H1 (cell line): ENCODE measurements around the gene SLC26A9. TPM values are rescaled to one million over a fixed set of nuclear protein-coding genes. Genes with fewer than 3 reads are reported as not detected.

Experiments
- CTCF ChIA-PET: fragments of 300-600 bp; sonication (Branson Sonifier 250); formaldehyde crosslinking; loops from one replicate; lab custom pipeline; 2021; ENCODE audit not compliant: partially characterized antibody; lab: Charles Lee
- POLR2A ChIA-PET: fragments of 300-600 bp; sonication (Branson Sonifier 250); formaldehyde crosslinking; loops from one replicate; lab custom pipeline; 2021; ENCODE audit warnings: inconsistent platforms; ENCODE audit not compliant: partially characterized antibody; lab: Charles Lee
- DNase-seq, 2 experiments: peaks; one replicate each; pipeline versions ENCODE4 v3.0.0 to v3.0.0-alpha.2; 2010 to 2022; ENCODE audit warnings: low spot score in 2 of 2, low read depth in 1 of 2, mixed read lengths in 1 of 2
- FAIRE-seq: peaks from 2 replicates; lab custom pipeline; 2011; peaks lifted over from hg19 to GRCh38; lab: Jason Lieb, UNC
- H2AFZ ChIP-seq: 2 replicates; pipeline ENCODE4 v1.8.1; 2012; ENCODE audit warnings: low read length, inconsistent platforms
- H2AK5ac ChIP-seq: 2 replicates; pipeline ENCODE4 v1.6.1; 2013; ENCODE audit warnings: low read depth, low read length
- H2BK120ac ChIP-seq: replicated peaks from 2 replicates; pipeline ENCODE3; 2013; ENCODE audit warnings: low read depth, low read length, inconsistent platforms
- H2BK12ac ChIP-seq: 2 replicates; pipeline ENCODE4 v1.6.1; 2013; ENCODE audit warnings: low read depth, low read length
- H2BK15ac ChIP-seq: 2 replicates; pipeline ENCODE4 v1.6.1; 2013; ENCODE audit warnings: low read length
- H2BK20ac ChIP-seq: 2 replicates; pipeline ENCODE4 v1.6.1; 2013; ENCODE audit warnings: low read length
- H2BK5ac ChIP-seq: 2 replicates; pipeline ENCODE4 v1.6.1; 2013; ENCODE audit warnings: low read depth, low read length
- H3K14ac ChIP-seq: 2 replicates; pipeline ENCODE4 v1.6.1; 2013; ENCODE audit warnings: inconsistent platforms; ENCODE audit not compliant: insufficient read length
- H3K18ac ChIP-seq: 2 replicates; pipeline ENCODE4 v1.6.1; 2013; ENCODE audit warnings: low read length; ENCODE audit errors: extremely low read depth
- H3K23ac ChIP-seq: 2 replicates; pipeline ENCODE4 v1.6.1; 2013; ENCODE audit warnings: inconsistent platforms; ENCODE audit not compliant: insufficient read length
- H3K23me2 ChIP-seq: 2 replicates; pipeline ENCODE4 v1.6.1; 2013; ENCODE audit warnings: low read depth, low read length
- H3K27ac ChIP-seq: 2 replicates; pipeline ENCODE4 v1.6.1; 2011; ENCODE audit warnings: low read depth, low read length, inconsistent platforms
- H3K27me3 ChIP-seq, 4 experiments: replicated peaks in 1 of 4; 1 replicate in 1 of 4; 2 replicates in 3 of 4; pipeline versions ENCODE4 v1.6.1 to v1.8.1; 2011 to 2013; ENCODE audit warnings: low read length in 3 of 4, mild to moderate bottlenecking in 3 of 4, inconsistent platforms in 2 of 4, mixed read lengths in 2 of 4, moderate library complexity in 1 of 4; ENCODE audit not compliant: control insufficient read depth in 3 of 4, insufficient read depth in 3 of 4; ENCODE audit errors: extremely low read depth in 1 of 4
- H3K36me3 ChIP-seq, 4 experiments: 2 replicates each; pipeline versions ENCODE4 v1.6.1 to v1.8.1; 2011 to 2013; ENCODE audit warnings: mild to moderate bottlenecking in 4 of 4, low read length in 3 of 4, moderate library complexity in 2 of 4, control low read depth in 1 of 4, inconsistent platforms in 1 of 4; ENCODE audit not compliant: insufficient read depth in 4 of 4, control insufficient read depth in 2 of 4
- H3K4ac ChIP-seq: replicated peaks from 2 replicates; pipeline ENCODE3; 2013; ENCODE audit warnings: low read length, low read depth, mixed read lengths, inconsistent platforms; ENCODE audit not compliant: insufficient read length
- H3K4me1 ChIP-seq, 4 experiments: replicated peaks in 1 of 4; 1 replicate in 1 of 4; 2 replicates in 3 of 4; pipeline versions ENCODE4 v1.6.1 to v1.8.1; 2011 to 2013; ENCODE audit warnings: low read length in 3 of 4, inconsistent platforms in 2 of 4, mixed read lengths in 1 of 4; ENCODE audit not compliant: insufficient read depth in 4 of 4, control insufficient read depth in 3 of 4
- H3K4me2 ChIP-seq, 2 experiments: 2 replicates each; pipeline versions ENCODE4 v1.6.1 to v1.8.1; 2011 to 2013; ENCODE audit warnings: low read depth in 2 of 2, low read length in 2 of 2, control low read depth in 1 of 2, inconsistent platforms in 1 of 2, mild to moderate bottlenecking in 1 of 2; ENCODE audit not compliant: insufficient read depth in 1 of 2
- H3K4me3 ChIP-seq, 4 experiments: fragments of 200-600, 300-600 bp in 1 of 4; sonication (generic), shearing (Covaris generic), sonication (Bioruptor Twin) in 1 of 4; 2 replicates each; pipeline versions ENCODE4 v1.5.1 to v1.8.1; 2011 to 2016; ENCODE audit warnings: low read length in 4 of 4, low read depth in 3 of 4, control low read depth in 2 of 4, inconsistent platforms in 2 of 4, mild to moderate bottlenecking in 2 of 4, mixed read lengths in 1 of 4, moderate library complexity in 1 of 4; ENCODE audit not compliant: insufficient read depth in 2 of 4; ENCODE audit errors: extremely low read depth in 1 of 4
- H3K56ac ChIP-seq: replicated peaks from 2 replicates; pipeline ENCODE3; 2013; ENCODE audit warnings: low read depth, mild to moderate bottlenecking, mixed read lengths, low read length, inconsistent platforms; ENCODE audit not compliant: insufficient read length
- H3K79me1 ChIP-seq: 2 replicates; pipeline ENCODE4 v1.6.1; 2013; ENCODE audit warnings: low read depth, low read length, control low read depth
- H3K79me2 ChIP-seq, 2 experiments: 2 replicates each; pipeline versions ENCODE4 v1.6.1 to v1.8.1; 2012 to 2013; ENCODE audit warnings: low read length in 2 of 2, mild to moderate bottlenecking in 2 of 2, inconsistent platforms in 1 of 2; ENCODE audit not compliant: insufficient read depth in 2 of 2, control insufficient read depth in 1 of 2
- H3K9ac ChIP-seq, 4 experiments: replicated peaks in 1 of 4; 1 replicate in 1 of 4; 2 replicates in 3 of 4; pipeline versions ENCODE4 v1.6.1 to v1.8.1; 2011 to 2013; ENCODE audit warnings: low read depth in 3 of 4, low read length in 3 of 4, control low read depth in 2 of 4, mild to moderate bottlenecking in 2 of 4, moderate library complexity in 2 of 4, inconsistent platforms in 1 of 4; ENCODE audit errors: extremely low read depth in 1 of 4
- H3K9me3 ChIP-seq, 2 experiments: 2 replicates each; pipeline versions ENCODE4 v1.6.1 to v1.8.1; 2012 to 2013; ENCODE audit warnings: mild to moderate bottlenecking in 2 of 2, moderate library complexity in 2 of 2, control low read depth in 1 of 2, inconsistent platforms in 1 of 2, low read depth in 1 of 2, low read length in 1 of 2, mixed read lengths in 1 of 2; ENCODE audit not compliant: insufficient read depth in 2 of 2
- H4K20me1 ChIP-seq, 2 experiments: replicated peaks in 1 of 2; 2 replicates each; pipeline versions ENCODE3 to v1.8.1; 2011 to 2013; ENCODE audit warnings: inconsistent platforms in 2 of 2, low read length in 2 of 2, mild to moderate bottlenecking in 1 of 2; ENCODE audit not compliant: insufficient read depth in 2 of 2, control insufficient read depth in 1 of 2
- H4K5ac ChIP-seq: 2 replicates; pipeline ENCODE4 v1.6.1; 2013; ENCODE audit warnings: low read length, low read depth, mixed read lengths, inconsistent platforms; ENCODE audit not compliant: insufficient read length
- H4K8ac ChIP-seq: 2 replicates; pipeline ENCODE4 v1.8.0; 2013; ENCODE audit warnings: mild to moderate bottlenecking, moderate library complexity, low read length, inconsistent platforms; ENCODE audit not compliant: insufficient read depth; ENCODE audit errors: extremely low read depth
- H4K91ac ChIP-seq: replicated peaks from 2 replicates; pipeline ENCODE3; 2013; ENCODE audit warnings: low read length, mixed read lengths, inconsistent platforms; ENCODE audit not compliant: insufficient read length
- CTCF ChIP-seq, 3 experiments: IDR thresholded peaks; 1 replicate in 2 of 3; 2 replicates in 1 of 3; pipeline versions ENCODE4 v1.5.1 to v1.6.1; 2011; ENCODE audit warnings: low read length in 3 of 3, mild to moderate bottlenecking in 3 of 3, inconsistent platforms in 2 of 3, low read depth in 1 of 3, moderate library complexity in 1 of 3; ENCODE audit not compliant: insufficient read depth in 1 of 3; ENCODE audit errors: control extremely low read depth in 1 of 3
- HDAC2 ChIP-seq, 2 experiments: fragments of 300-600 bp in 1 of 2; sonication (generic) in 1 of 2; IDR thresholded peaks; 2 replicates each; pipeline ENCODE4 v1.6.1; 2011 to 2012; ENCODE audit warnings: low read depth in 2 of 2, low read length in 2 of 2, mild to moderate bottlenecking in 2 of 2, moderate library complexity in 2 of 2, borderline replicate concordance in 1 of 2, inconsistent platforms in 1 of 2
- RAD21 ChIP-seq, 2 experiments: IDR thresholded peaks in 1 of 2; conservative IDR thresholded peaks in 1 of 2; 2 replicates each; pipeline ENCODE4 v1.6.1; 2011; ENCODE audit warnings: low read depth in 2 of 2, low read length in 2 of 2, improper control_type of control experiment in 1 of 2, inconsistent platforms in 1 of 2, mild to moderate bottlenecking in 1 of 2, moderate library complexity in 1 of 2
- TBP ChIP-seq: IDR thresholded peaks from 2 replicates; pipeline ENCODE4 v1.6.1; 2011; ENCODE audit warnings: low read depth, low read length, improper control_type of control experiment
- WGBS, 2 experiments: shearing (Covaris generic) in 1 of 2; methylation state at CpG; one replicate each; pipeline versions ENCODE4 v1.1.6 to v1.1.7; 2013 to 2015; ENCODE audit warnings: low lambda C conversion rate in 2 of 2, mixed read lengths in 2 of 2, inconsistent platforms in 1 of 2, low coverage in 1 of 2, missing lambda C conversion rate in 1 of 2; ENCODE audit not compliant: insufficient replicate concordance in 2 of 2, insufficient coverage in 1 of 2, insufficient read length in 1 of 2; ENCODE audit errors: extremely low coverage in 1 of 2, missing lambda C conversion rate in 1 of 2; 5-methylcytosine and 5-hydroxymethylcytosine counted together
- polyA plus RNA-seq, 7 experiments: library from polyadenylated mRNA; depleted of rRNA in 3 of 7; stranded (reverse) in 5 of 7; unstranded in 2 of 7; fragments of >200 nt in 5 of 7; fragments of 200-250 nt in 2 of 7; gene quantifications; 1 replicate in 5 of 7; 2 replicates in 1 of 7; 4 replicates in 1 of 7; pipeline versions ENCODE4 v1.2.1 to v1.2.3, GENCODE V29; 2011 to 2013; ENCODE audit warnings: missing spikeins in 2 of 7, mixed read lengths in 2 of 7
- total RNA-seq: library from RNA; stranded (reverse); fragmentation: NEBNext Ultra II Directional; extraction: Animal tissue kit (Norgen Biotek cat#: 25700); gene quantifications from 2 replicates; pipeline ENCODE4 v1.2.1, GENCODE V29; 2021

SLC26A9 gene
- total and polyA plus RNA-seq, 2 of the 8 experiments (the other 6 are each of a cell fraction or from before 2014, with no cell fraction given) = not detected

- WGBS, 2 experiments = 57% methylated on average over 14 of the region's 14 CpGs; no CpG with 5 or more reads in 1 of the 2 experiments
- peak in 1 of 2 experiments; percentile 72 for DNase-seq
- no peak overlapping the region for H4K5ac ChIP-seq
- H3K4me1 ChIP-seq = no peaks in the 10 kb centered on the region; a peak in 2 of 7 replicates
- 0 out of 2 replicates have a peak overlapping the region, but pooled peaks have one; percentile 54 for H2AFZ ChIP-seq
- no peaks in the 10 kb centered on the region for H3K9me3 ChIP-seq
- H4K20me1 ChIP-seq = no peaks in the 10 kb centered on the region
- POLR2A ChIA-PET = interaction anchor here (1.2 kb wide), 1 partner anchor 65 kb away, joined by 3 read pairs; no protein-coding TSS in a partner anchor
- no peaks in the 10 kb centered on the region for H3K36me3 ChIP-seq
- H3K79me1 ChIP-seq = no peaks in the 10 kb centered on the region
- no peaks in the 10 kb centered on the region for H3K79me2 ChIP-seq
- H3K9ac ChIP-seq = no peak overlapping the region
- no peak overlapping the region for H4K91ac ChIP-seq
- H3K4me3 ChIP-seq = no peak overlapping the region
- no peak overlapping the region for H3K18ac ChIP-seq
- no peaks in the 10 kb centered on the region for H3K27me3 ChIP-seq
- H3K4ac ChIP-seq = no peak overlapping the region
- TF ChIP-seq TBP = peak; percentile 82
- TF ChIP-seq RAD21 (IDR thresholded peaks at IDR 0.05 in 1 of 2, conservative IDR thresholded peaks at IDR 0.05 in 1 of 2; ENCODE audit: low read depth in 2 of 2, low read length in 2 of 2) = peak; percentile 85 to 93
- no peak for TF ChIP-seq HDAC2 (IDR thresholded peaks at IDR 0.05; ENCODE audit: borderline replicate concordance in 1 of 2, low read depth in 2 of 2, low read length in 2 of 2)
- TF ChIP-seq CTCF (IDR thresholded peaks at IDR 0.05; ENCODE audit: control extremely low read depth in 1 of 3, insufficient read depth in 1 of 3, low read depth in 1 of 3, low read length in 3 of 3) = peak; percentile 80 to 94 (median 92)
- TF ChIP-seq, all 59 proteins: peak for 3
- CTCF ChIA-PET = interaction anchor here (0.7 to 13.6 kb wide), 32 partner anchors 9 to 275 kb away, joined by 3 to 262 read pairs (median 4); partner anchors contain the start of gene RAB7B
- FAIRE-seq = no peak
- no peak overlapping the region for H4K8ac ChIP-seq
- no peak overlapping the region for H2BK20ac ChIP-seq
- H2BK120ac ChIP-seq = no peak overlapping the region
- H3K14ac ChIP-seq = no peak overlapping the region
- no peak overlapping the region for H2AK5ac ChIP-seq
- no peak overlapping the region for H3K56ac ChIP-seq
- no peaks in the 10 kb centered on the region for H3K23me2 ChIP-seq
- no peak overlapping the region for H2BK15ac ChIP-seq
- H2BK12ac ChIP-seq = no peak overlapping the region
- no peak overlapping the region for H3K23ac ChIP-seq
- H3K27ac ChIP-seq = no peak overlapping the region
- H2BK5ac ChIP-seq = no peak overlapping the region; the same call in 1 of the 2 replicates
- H3K4me2 ChIP-seq = no peak overlapping the region
These were observed 40.9 kb upstream of the SLC26A9 start for GRCh38 chr1:205983925-205984725.
